ENCODE results near the gene SYT17.

Gene SYT17

DNA sequence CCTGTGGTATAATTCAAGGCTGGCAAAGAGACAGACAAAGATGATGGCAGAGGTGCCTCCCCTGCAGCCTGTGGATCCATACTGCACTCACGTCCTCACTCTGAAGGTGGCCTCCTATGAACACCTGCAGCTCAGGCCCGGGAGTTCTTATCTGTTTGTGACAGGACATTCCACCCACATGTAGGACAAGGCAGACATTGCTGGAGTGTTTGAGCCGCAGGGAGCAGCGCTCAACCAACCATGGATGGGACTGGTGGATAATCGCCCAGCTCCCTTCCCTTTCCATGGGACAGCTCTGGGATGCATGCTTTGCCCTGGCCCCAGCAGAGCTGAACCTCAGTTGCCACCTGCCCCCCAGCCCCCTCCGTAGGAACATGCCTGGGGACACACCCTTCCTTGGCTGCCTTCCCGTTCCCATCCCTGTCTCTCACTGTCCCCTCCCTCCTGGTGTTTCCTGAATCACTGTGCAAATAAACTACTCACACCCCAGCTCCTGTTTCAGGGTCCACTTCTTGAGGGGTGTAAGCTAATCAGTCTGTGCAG lies 32.1 kb upstream of the SYT17 start:
- Histone ChIP-seq H4K20me1 (ENCODE audit: insufficient read depth, low read length) (no peaks in the 10 kb centered on the region), H3K9me2 (ENCODE audit: low read depth, low read length) (no peaks in the 10 kb centered on the region), H3K9ac (ENCODE audit: low read length) (no peak overlapping the region), H3K27ac (ENCODE audit: low read depth, low read length, poor library complexity, severe bottlenecking) (no peak overlapping the region), H3K27me3 (ENCODE audit: insufficient read depth, low read length) (no peaks in the 10 kb centered on the region), H3K4me1 (ENCODE audit: insufficient read depth, low read length, severe bottlenecking) (no peaks in the 10 kb centered on the region), H3K4me2 (ENCODE audit: low read length) (no peak overlapping the region), H2AFZ (ENCODE audit: low read length) (no peak overlapping the region), H3F3A (ENCODE audit: insufficient read depth, low read length) (no peaks in the 10 kb centered on the region), H3K36me3 (ENCODE audit: insufficient read depth, low read length) (no peaks in the 10 kb centered on the region), H3K9me3 (ENCODE audit: low read length) (no peaks in the 10 kb centered on the region), H3K4me3 (ENCODE audit: low read depth, low read length, poor library complexity, severe bottlenecking) (no peak overlapping the region), H3K79me2 (ENCODE audit: insufficient read depth, low read length) (no peaks in the 10 kb centered on the region)
- TF ChIP-seq EZH2 (IDR thresholded peaks at IDR 0.05; ENCODE audit: borderline replicate concordance, low read length), result no peak

DNA sequence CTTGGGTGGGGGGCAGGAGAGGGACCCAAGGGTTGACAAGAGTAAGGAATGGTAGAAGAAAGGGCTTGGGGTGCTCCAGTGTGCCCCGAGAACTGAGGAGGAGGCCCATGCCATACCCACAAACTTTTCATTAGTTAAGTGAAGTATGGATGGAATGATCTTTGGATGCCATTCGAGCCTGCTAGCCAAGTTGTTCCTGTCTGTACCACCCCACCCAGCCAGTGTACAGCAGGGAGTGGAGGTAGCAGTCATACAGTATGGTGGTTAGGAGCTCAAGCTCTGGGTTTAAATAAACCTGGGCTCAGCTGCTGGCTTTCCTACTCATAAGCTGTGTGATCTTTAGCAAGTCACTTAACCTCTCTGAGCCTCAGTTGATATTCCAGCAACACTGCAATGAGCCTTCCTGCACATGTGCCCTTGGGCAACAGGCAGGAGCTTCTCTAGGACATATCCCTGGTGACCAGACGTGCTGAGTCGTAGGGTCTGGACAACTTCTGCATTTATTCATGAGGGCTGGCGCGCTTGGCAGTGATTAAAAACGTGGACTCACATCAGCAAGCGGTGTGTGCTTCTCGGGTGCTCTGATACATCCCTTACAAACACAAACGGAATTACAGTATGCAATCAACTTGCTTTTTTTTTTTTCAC lies 31.4 kb upstream of the SYT17 start:
- Histone ChIP-seq H3K9me3 (ENCODE audit: low read length) (no peaks in the 10 kb centered on the region), H3K4me1 (ENCODE audit: insufficient read depth, low read length, severe bottlenecking) (no peaks in the 10 kb centered on the region), H3K4me3 (ENCODE audit: low read depth, low read length, poor library complexity, severe bottlenecking) (no peak overlapping the region), H3K27ac (ENCODE audit: low read depth, low read length, poor library complexity, severe bottlenecking) (no peak overlapping the region), H3K79me2 (ENCODE audit: insufficient read depth, low read length) (no peaks in the 10 kb centered on the region), H3F3A (ENCODE audit: insufficient read depth, low read length) (no peaks in the 10 kb centered on the region), H3K9ac (ENCODE audit: low read length) (no peak overlapping the region), H2AFZ (ENCODE audit: low read length) (no peak overlapping the region), H3K36me3 (ENCODE audit: insufficient read depth, low read length) (no peaks in the 10 kb centered on the region), H3K27me3 (ENCODE audit: insufficient read depth, low read length) (0 out of 2 replicates have a peak, but pooled peaks cover under 1% of the 10 kb centered on the region), H3K9me2 (ENCODE audit: low read depth, low read length) (no peaks in the 10 kb centered on the region), H4K20me1 (ENCODE audit: insufficient read depth, low read length) (no peaks in the 10 kb centered on the region), H3K4me2 (ENCODE audit: low read length) (no peak overlapping the region)
- TF ChIP-seq CTCF (IDR thresholded peaks at IDR 0.05; ENCODE audit: low read length) (no peak), EZH2 (IDR thresholded peaks at IDR 0.05; ENCODE audit: borderline replicate concordance, low read length) (no peak)

- H4K20me1 ChIP-seq (ENCODE audit: insufficient read depth, low read length), result no peaks in the 10 kb centered on the region
- H3K27me3 ChIP-seq (ENCODE audit: insufficient read depth, low read length), result 0 out of 2 replicates have a peak, but pooled peaks cover 4% of the 10 kb centered on the region
- H3K9me2 ChIP-seq (ENCODE audit: low read depth, low read length), result no peaks in the 10 kb centered on the region
- no peaks in the 10 kb centered on the region for H3K79me2 ChIP-seq (ENCODE audit: insufficient read depth, low read length)
- H3K9ac ChIP-seq (ENCODE audit: low read length), result no peak overlapping the region
- H3K4me2 ChIP-seq (ENCODE audit: low read length), result no peak overlapping the region
- H2AFZ ChIP-seq (ENCODE audit: low read length), result no peak overlapping the region
- no peaks in the 10 kb centered on the region for H3K36me3 ChIP-seq (ENCODE audit: insufficient read depth, low read length)
- no peaks in the 10 kb centered on the region for H3K9me3 ChIP-seq (ENCODE audit: low read length)
- TF ChIP-seq EZH2 (IDR thresholded peaks at IDR 0.05; ENCODE audit: borderline replicate concordance, low read length), result no peak
- TF ChIP-seq CTCF (IDR thresholded peaks at IDR 0.05; ENCODE audit: low read length), result no peak
- H3F3A ChIP-seq (ENCODE audit: insufficient read depth, low read length), result no peaks in the 10 kb centered on the region
- no peaks in the 10 kb centered on the region for H3K4me1 ChIP-seq (ENCODE audit: insufficient read depth, low read length, severe bottlenecking)
- no peak overlapping the region for H3K4me3 ChIP-seq (ENCODE audit: low read depth, low read length, poor library complexity, severe bottlenecking)
- no peak overlapping the region for H3K27ac ChIP-seq (ENCODE audit: low read depth, low read length, poor library complexity, severe bottlenecking)
Observed at GRCh38 chr16:19137201-19138128, 30.6 kb upstream of the SYT17 start.

All from OCI-LY1 (cell line).